ENCODE data around the gene PRMT5. TPM values are rescaled to one million over a fixed set of nuclear protein-coding genes. Genes with fewer than 3 reads are reported as not detected.
"Not testable (repeated sequence)": the region's sequence is repeated elsewhere in the genome, so short reads cannot be mapped to it uniquely, and the experiment has no call there.

The PRMT5 gene
- total RNA-seq (2014; rRNA removed; shearing (Covaris generic); ENCODE audit: low replicate concordance), result 99.2 and 100 TPM in 2 replicates

DNA sequence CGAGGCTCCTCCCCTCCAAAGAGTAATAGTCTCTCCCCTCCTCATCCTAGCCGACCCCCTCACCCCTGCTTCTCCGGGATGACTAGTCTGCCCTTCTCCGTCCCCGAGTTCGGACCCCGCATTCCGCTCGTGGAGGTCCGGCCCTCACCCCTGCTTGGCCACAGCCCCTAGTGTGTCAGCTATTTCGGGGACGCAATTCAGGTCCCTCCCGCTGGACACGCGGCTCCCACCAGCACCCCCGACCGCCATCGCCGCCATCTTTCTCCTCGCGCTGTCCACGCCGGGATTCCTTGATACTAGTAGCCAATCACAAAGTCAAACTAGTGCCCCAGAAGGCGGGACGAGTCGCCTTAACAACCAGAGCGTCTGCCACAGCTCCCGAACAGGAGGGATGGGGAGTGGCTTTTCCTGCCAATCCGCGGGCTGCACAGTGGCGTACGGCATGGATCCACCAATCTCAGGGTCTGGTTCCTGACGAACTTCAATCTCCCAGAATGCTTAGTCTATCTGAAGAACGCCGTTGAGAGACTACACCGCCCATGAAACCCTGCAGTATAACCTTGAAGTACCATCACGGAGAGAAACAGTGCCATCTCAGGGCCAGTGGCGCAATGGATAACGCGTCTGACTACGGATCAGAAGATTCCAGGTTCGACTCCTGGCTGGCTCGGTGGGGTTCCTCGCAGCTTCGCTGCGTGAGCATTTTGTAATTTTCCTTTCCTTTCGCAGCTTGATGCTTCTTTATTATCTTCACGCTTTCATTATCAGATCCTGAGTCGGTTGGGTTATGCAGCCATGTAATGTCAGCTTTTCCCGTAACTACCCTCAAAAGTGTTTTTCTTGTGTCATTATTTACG lies at the start of gene PRMT5:
PRMT5 (minus strand) TSS at position 273 of the 857 bp plus-strand sequence; CDS start at position 258, 15 bp downstream.
- Histone ChIP-seq H3K4me3 (peak within 1 kb of the TSS; percentile 89), H3K9me3 (no peaks in the 10 kb centered on the region), H3K36me3 (peaks cover 12% of the 10 kb centered on the region), H3K27me3 (no peaks in the 10 kb centered on the region)
- DNase-seq, result peak; percentile 98

DNA sequence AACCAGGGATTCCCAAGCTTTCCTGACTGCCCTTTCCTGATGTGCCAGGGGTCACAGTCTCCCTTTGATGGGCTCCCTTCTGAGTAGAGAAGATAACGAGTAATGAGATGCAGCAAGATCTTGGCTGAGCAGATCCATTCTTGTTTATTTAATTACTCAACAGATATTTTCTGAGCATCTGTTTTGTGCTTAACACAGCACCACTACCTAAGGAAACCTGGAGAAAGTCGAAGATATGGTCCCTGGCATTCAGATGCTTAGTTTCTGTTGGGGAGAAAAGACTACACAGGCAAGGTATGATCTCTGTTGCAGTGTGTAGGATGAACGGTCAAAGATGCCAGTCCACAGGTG lies 49.3 kb upstream of the PRMT5 start:
- Histone ChIP-seq H3K9me3 (no peaks in the 10 kb centered on the region), H3K27me3 (no peaks in the 10 kb centered on the region), H3K36me3 (peaks cover 52% of the 10 kb centered on the region), H3K4me3 (no peak overlapping the region; the same call in 1 of the 2 replicates)
- no peak for DNase-seq

DNA sequence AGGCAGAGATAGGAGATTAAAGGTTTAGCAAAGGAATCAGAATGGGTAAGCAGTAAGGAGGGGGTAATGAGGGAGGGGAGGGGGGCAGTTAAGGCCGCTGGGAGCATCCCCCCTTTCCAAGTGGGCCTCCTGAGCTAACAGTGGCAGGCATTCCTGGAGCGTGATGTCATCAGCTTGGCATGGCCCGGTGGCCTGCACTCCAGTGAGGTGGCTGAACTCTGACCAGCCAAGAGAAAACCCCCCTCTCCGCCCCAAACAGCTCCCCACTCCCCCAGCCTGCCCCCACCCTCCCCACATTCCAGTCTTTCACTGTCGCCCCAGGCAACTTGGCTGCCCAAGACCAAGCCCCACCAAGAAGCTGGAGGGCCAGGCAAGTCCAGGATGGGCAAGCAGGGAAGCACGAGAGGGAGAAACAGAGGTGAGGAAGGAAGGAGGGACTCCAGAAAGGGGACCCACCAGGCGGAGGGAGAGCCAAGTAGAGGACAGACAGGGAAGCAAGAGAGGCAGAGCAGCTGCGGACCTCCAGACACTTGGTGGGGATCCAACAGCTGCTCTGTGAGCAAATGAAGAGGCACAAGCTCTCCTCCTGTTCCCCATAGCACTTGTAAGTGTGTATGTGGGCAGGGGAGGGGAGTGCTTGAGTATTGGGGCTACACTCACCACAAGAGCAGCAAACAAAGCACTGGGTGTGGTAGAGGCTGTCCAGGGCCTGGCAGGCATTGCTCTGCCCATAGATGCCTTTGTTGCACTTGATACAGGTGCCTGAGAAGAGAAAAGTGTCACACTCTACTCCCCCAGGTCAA lies 48.7 kb upstream of the PRMT5 start:
- peak; percentile 92 for DNase-seq

DNA sequence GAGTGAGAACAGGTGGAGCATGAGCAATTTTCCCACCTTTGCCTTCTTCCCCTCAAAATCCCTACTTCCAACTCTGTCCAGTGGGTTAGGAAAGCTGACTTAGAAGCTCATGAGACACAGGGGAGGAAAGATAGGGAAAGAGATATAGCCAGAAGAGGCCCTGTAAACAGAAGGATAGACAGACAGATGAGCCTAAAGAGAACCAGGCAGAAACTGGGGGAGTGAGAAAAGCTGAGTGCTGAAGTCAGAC lies 48.2 kb upstream of the PRMT5 start:
- H3K27me3 ChIP-seq, result no peaks in the 10 kb centered on the region
- H3K4me3 ChIP-seq, result no peak overlapping the region
- H3K9me3 ChIP-seq, result no peaks in the 10 kb centered on the region
- DNase-seq, result no peak
- H3K36me3 ChIP-seq, result peaks cover 63% of the 10 kb centered on the region

More for the DNA sequence above, 48.7 kb upstream of the PRMT5 start:
- H3K4me3 ChIP-seq, result no peak overlapping the region
- no peaks in the 10 kb centered on the region for H3K9me3 ChIP-seq
- H3K27me3 ChIP-seq, result no peaks in the 10 kb centered on the region
- H3K36me3 ChIP-seq, result peaks cover 58% of the 10 kb centered on the region

- H3K9me3 ChIP-seq, result no peaks in the 10 kb centered on the region
- H3K27me3 ChIP-seq, result no peaks in the 10 kb centered on the region
- peak; percentile 23 for DNase-seq
- peaks cover 69% of the 10 kb centered on the region for H3K36me3 ChIP-seq
- no peak overlapping the region for H3K4me3 ChIP-seq
Observed at GRCh38 chr14:22976620-22977433, 47.7 kb upstream of the PRMT5 start.

GRCh38 chr14:22974530-22975313 lies 45.5 kb upstream of the PRMT5 start:
- H3K9me3 ChIP-seq, result no peaks in the 10 kb centered on the region
- no peak overlapping the region for H3K4me3 ChIP-seq
- peaks cover 67% of the 10 kb centered on the region for H3K36me3 ChIP-seq
- H3K27me3 ChIP-seq, result no peaks in the 10 kb centered on the region
- peak; percentile 30 for DNase-seq

DNA sequence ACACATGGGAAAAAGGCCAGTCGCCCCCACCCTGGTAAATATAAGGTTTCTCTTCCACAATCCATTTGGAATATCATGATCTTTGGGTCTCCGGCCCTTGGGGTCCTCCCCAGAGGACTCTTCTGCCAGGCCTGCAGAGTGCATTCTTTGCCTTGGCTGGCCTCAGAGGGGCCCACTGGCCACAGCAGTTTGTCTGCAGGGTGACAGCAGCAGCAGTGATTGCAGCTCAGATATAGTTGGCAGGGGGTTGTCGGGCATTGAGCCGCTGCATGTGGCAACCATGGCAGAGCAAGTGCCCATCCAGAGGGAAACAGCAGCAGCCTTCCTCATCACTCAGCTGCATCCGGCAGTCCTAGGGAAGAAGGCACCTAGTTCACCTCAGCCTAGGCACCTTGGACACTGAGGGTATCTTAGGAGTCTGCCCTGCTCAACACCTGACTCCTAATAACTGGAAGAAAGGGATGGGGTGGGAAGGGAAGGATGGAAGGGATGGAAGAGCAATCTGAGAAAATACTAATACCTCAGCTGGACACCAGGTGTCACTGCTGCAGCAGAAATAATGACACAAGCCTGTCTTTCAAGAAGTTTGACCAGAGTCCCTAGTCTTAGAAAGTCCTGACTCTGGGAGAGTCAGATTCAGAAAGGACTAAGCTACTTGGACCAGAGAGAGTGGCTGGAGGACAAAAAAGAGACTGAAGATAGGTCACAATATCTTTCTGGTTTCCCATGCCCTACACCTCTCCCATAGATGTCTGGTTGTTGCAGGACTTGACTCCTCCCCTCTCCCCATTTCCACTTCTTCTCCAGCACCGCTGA lies 44.2 kb upstream of the PRMT5 start:
- DNase-seq, result no peak
- H3K36me3 ChIP-seq, result peaks cover 66% of the 10 kb centered on the region
- H3K4me3 ChIP-seq, result no peak overlapping the region
- no peaks in the 10 kb centered on the region for H3K27me3 ChIP-seq
- H3K9me3 ChIP-seq, result no peaks in the 10 kb centered on the region

- no peak for DNase-seq
- H3K4me3 ChIP-seq, result no peak overlapping the region
- no peaks in the 10 kb centered on the region for H3K27me3 ChIP-seq
- no peaks in the 10 kb centered on the region for H3K9me3 ChIP-seq
- H3K36me3 ChIP-seq, result peaks cover 60% of the 10 kb centered on the region
Observed at GRCh38 chr14:22972313-22972930, 43.2 kb upstream of the PRMT5 start.

- H3K4me3 ChIP-seq, result no peak overlapping the region
- H3K36me3 ChIP-seq, result peaks cover 49% of the 10 kb centered on the region
- no peaks in the 10 kb centered on the region for H3K9me3 ChIP-seq
- DNase-seq, result no peak
- no peaks in the 10 kb centered on the region for H3K27me3 ChIP-seq
Observed at GRCh38 chr14:22971152-22971551, 42.0 kb upstream of the PRMT5 start.

- no peak for DNase-seq
- H3K9me3 ChIP-seq, result no peaks in the 10 kb centered on the region
- no peak overlapping the region for H3K4me3 ChIP-seq
- H3K27me3 ChIP-seq, result no peaks in the 10 kb centered on the region
- peaks cover 10% of the 10 kb centered on the region for H3K36me3 ChIP-seq
Observed at GRCh38 chr14:22966783-22967269, 37.6 kb upstream of the PRMT5 start.

DNA sequence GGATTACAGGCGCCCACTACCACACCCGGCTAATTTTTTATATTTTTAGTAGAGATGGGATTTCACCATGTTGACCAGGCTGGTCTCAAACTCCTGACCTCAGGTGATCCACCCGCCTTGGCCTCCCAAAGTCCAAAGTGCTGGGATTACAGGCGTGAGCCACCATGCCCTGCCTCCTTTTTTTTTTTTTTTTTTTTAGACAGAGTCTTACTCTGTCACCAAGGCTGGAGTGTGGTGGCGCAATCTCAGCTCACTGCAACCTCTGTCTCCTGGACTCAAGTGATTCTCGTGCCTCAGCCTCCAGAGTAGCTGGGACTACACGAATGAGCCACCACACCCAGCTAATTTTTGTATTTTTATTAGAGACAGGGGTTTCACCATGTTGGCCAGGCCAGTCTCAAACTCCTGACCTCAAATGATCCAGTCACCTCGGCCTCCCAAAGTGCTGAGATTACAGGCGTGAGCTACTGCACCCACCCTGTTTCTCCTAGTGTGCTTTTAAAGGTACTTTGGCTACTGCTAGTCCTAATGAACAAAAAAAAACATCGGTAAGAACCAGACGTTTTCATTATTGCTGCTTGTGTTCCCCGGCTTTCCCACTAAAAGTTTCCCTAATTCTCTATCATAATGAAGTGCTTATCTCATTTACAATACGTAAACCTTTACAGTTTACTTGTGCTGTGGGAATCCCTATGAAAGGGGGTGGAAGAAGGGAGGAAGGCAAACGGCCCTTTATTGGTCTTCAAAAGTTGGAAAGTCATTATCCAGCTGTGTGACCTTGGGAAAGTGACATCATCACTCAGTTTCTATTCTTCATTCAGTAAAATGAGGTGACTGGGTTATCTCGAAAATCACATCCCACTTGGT lies 37.0 kb upstream of the PRMT5 start:
- DNase-seq, result not testable (repeated sequence)

GRCh38 chr14:22962061-22962676 lies 33.0 kb upstream of the PRMT5 start:
- Histone ChIP-seq H3K36me3 (no peaks in the 10 kb centered on the region), H3K4me3 (no peak overlapping the region), H3K27me3 (no peaks in the 10 kb centered on the region), H3K9me3 (no peaks in the 10 kb centered on the region)
- no peak for DNase-seq

More for the DNA sequence above, 37.0 kb upstream of the PRMT5 start:
- not testable (repeated sequence) for H3K4me3 ChIP-seq, H3K9me3 ChIP-seq, H3K36me3 ChIP-seq, H3K27me3 ChIP-seq

DNA sequence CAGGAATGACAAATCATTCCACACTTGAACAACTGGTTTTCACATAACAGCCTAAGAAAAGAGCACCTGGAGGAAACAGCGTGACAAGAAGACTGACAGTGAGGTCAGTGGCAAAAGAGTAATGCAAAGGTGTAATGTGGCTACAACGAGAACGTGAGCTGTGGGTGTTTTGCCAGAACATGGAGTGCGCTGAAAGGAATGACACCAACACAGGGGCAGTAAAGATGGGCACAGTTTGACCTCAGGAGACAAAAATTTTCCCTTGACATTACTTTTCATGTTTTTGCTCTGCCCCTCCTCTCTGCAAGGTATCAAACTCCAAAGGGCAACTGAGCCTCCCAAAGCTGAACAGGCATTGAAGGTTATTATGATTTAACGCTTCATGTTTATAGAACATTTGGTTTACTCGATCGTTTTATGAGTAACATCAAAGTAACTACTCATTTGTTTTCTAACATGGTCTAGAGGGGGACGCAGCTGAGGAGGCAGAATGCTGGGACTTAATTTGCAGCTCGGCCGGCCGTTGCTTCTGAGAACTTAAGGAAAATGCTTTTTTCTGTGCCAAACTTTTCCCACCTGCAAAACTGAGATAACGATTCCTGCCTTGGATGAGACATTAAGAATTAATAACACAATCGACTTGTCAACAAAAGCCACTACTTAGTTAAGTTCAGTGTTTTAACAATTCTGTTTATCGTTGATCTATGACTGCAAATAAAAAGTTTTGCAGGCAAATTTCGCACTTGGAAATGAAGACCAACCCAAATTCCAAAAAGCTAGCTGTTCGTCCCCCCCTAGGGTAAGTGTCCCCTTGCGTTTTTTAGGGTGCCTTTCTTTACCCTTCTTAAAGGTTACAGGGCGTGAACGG lies 26.8 kb upstream of the PRMT5 start:
- Histone ChIP-seq H3K9me3 (no peaks in the 10 kb centered on the region), H3K36me3 (peaks cover 5% of the 10 kb centered on the region; the same call in 1 of the 2 replicates), H3K27me3 (no peaks in the 10 kb centered on the region), H3K4me3 (peak overlapping the region; percentile 73)
- DNase-seq, result no peak
